Endometrium (tissue), 2 donors: ENCODE measurements around the gene WFS1.

Experiments
- FAIRE-seq: peaks from 2 replicates; lab custom pipeline; 2012; peaks lifted over from hg19 to GRCh38; lab: Jason Lieb, UNC
- donor health status: control.
- donor health status: control.

Gene WFS1

GRCh38 chr4:6279582-6280289, 10.1 kb downstream of the WFS1 start:
- no peak for FAIRE-seq

GRCh38 chr4:6280365-6280996, 10.8 kb downstream of the WFS1 start:
- no peak for FAIRE-seq

- FAIRE-seq = no peak
Measured at GRCh38 chr4:6281436-6282313, 12.0 kb downstream of the WFS1 start.

GRCh38 chr4:6282314-6282771, 12.7 kb downstream of the WFS1 start:
- no peak for FAIRE-seq

- FAIRE-seq = no peak
Measured at GRCh38 chr4:6283282-6283681, 13.6 kb downstream of the WFS1 start.

GRCh38 chr4:6287017-6287788, 17.6 kb downstream of the WFS1 start:
- no peak for FAIRE-seq

- FAIRE-seq = no peak
Measured at GRCh38 chr4:6288342-6288741, 18.7 kb downstream of the WFS1 start.

GRCh38 chr4:6288871-6289270, 19.2 kb downstream of the WFS1 start:
- no peak for FAIRE-seq

GRCh38 chr4:6290256-6290655, 20.6 kb downstream of the WFS1 start:
- FAIRE-seq = no peak

GRCh38 chr4:6290769-6291547, 21.3 kb downstream of the WFS1 start:
- no peak for FAIRE-seq

- no peak for FAIRE-seq
Measured at GRCh38 chr4:6291784-6292297, 22.2 kb downstream of the WFS1 start.

GRCh38 chr4:6292376-6293096, 22.9 kb downstream of the WFS1 start:
- no peak for FAIRE-seq

GRCh38 chr4:6293097-6293445, 23.4 kb downstream of the WFS1 start:
- no peak for FAIRE-seq

GRCh38 chr4:6293661-6294060, 24.0 kb downstream of the WFS1 start:
- no peak for FAIRE-seq

GRCh38 chr4:6294705-6295421, 25.2 kb downstream of the WFS1 start:
- FAIRE-seq = no peak

- no peak for FAIRE-seq
Measured at GRCh38 chr4:6295495-6295894, 25.8 kb downstream of the WFS1 start.

GRCh38 chr4:6296026-6296425, 26.4 kb downstream of the WFS1 start:
- FAIRE-seq = no peak

- no peak for FAIRE-seq
Measured at GRCh38 chr4:6297266-6297815, 27.7 kb downstream of the WFS1 start.

- no peak for FAIRE-seq
Measured at GRCh38 chr4:6298035-6298434, 28.4 kb downstream of the WFS1 start.

GRCh38 chr4:6298852-6299251, 29.2 kb downstream of the WFS1 start:
- FAIRE-seq = no peak
